ENCODE results near the gene FAM187B. TPM values are rescaled to one million over a fixed set of nuclear protein-coding genes. Genes with fewer than 3 reads are reported as not detected.

Gene FAM187B
- total and polyA plus RNA-seq, 4 experiments from 2014 or later = not detected

DNA sequence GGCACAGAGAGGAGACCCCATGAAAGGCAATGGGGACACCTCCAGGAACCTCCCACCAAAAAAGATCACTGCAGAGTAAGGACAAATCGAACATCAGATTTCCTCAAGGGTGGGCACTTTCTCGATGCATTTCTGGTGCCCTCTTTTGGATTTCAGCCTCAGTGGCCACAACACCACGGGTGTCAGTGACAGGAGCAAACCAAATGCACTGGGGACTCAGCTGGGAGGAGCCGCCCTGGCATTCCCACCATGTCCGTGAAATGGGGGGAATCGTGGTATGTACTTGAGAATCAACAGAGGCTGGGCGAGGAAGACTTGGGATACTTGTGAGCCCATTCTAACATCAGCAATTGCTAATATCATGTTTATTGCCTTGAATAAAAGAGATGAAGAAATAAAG, 16.3 kb downstream of the FAM187B start:
- H3K27ac ChIP-seq (ENCODE audit: low read depth, low read length) = peak overlapping the region; percentile 98
- H3K36me3 ChIP-seq (ENCODE audit: insufficient read depth, low read length) = no peaks in the 10 kb centered on the region
- peaks cover 0 to 4% of the 10 kb centered on the region in 2 donors for H3K9me3 ChIP-seq (ENCODE audit: control insufficient read depth in 1 of 2, low read length in 2 of 2)
- Mint-ChIP-seq H3K27me3 (no peaks in the 10 kb centered on the region), H3K9me3 (peaks cover 0 to 8% (median 4%) of the 10 kb centered on the region in 8 donors), H3K4me1 (peaks cover 52 to 88% (median 71%) of the 10 kb centered on the region in 4 donors), H3K4me3 (peak overlapping the region; percentile 65 to 92 (median 84)), H3K36me3 (peaks cover 0 to 10% of the 10 kb centered on the region in 2 donors), H3K27ac (peak overlapping the region; percentile 98 to 100 (median 100))
- intact Hi-C loops (cut with micrococcal nuclease) = loop anchor here (5.0 to 10.0 kb wide), 2 partner anchors 253 to 690 kb away; partner anchors contain the start of genes HCST and NFKBID
- ChIA-PET CTCF (ENCODE audit: partially characterized antibody) (interaction anchor here (1.5 to 3.2 kb wide), 5 partner anchors 24 to 71 kb away, joined by 4 to 25 read pairs (median 9); partner anchors contain the start of gene FXYD5), POLR2A (ENCODE audit: partially characterized antibody) (interaction anchor here (0.9 to 8.8 kb wide), 25 partner anchors 9 to 250 kb away, joined by 3 to 217 read pairs (median 10); partner anchors contain the start of genes FXYD5, FXYD7 and USF2)
- H3K4me1 ChIP-seq (ENCODE audit: insufficient read depth, low read length) = peaks cover 96% of the 10 kb centered on the region
- peak overlapping the region; percentile 15 to 39 for H3K4me3 ChIP-seq (ENCODE audit: low read length in 2 of 2)
- H3K27me3 ChIP-seq (ENCODE audit: insufficient read depth, low read length) = no peaks in the 10 kb centered on the region
- DNase-seq = no peak

- Histone ChIP-seq H3K4me1 (ENCODE audit: insufficient read depth, low read length) (peaks cover 96% of the 10 kb centered on the region), H3K27me3 (ENCODE audit: insufficient read depth, low read length) (no peaks in the 10 kb centered on the region), H3K9me3 (ENCODE audit: control insufficient read depth in 1 of 2, low read length in 2 of 2) (peaks cover 0 to 4% of the 10 kb centered on the region in 2 donors), H3K27ac (ENCODE audit: low read depth, low read length) (peak overlapping the region; percentile 98), H3K4me3 (ENCODE audit: low read length in 2 of 2) (peak overlapping the region in 1 of 2 donors; percentile 41), H3K36me3 (ENCODE audit: insufficient read depth, low read length) (no peaks in the 10 kb centered on the region)
- ChIA-PET CTCF (ENCODE audit: partially characterized antibody) (interaction anchor here (1.5 to 3.2 kb wide), 6 partner anchors 24 to 70 kb away, joined by 3 to 25 read pairs (median 8); partner anchors contain the start of gene FXYD5), POLR2A (ENCODE audit: partially characterized antibody) (interaction anchor here (0.8 to 8.8 kb wide), 26 partner anchors 8 to 251 kb away, joined by 3 to 217 read pairs (median 8); partner anchors contain the start of genes FXYD5, FXYD7 and USF2)
- Mint-ChIP-seq H3K27ac (peak overlapping the region; percentile 98 to 100 (median 100)), H3K36me3 (peaks cover 0 to 10% of the 10 kb centered on the region in 2 donors), H3K27me3 (no peaks in the 10 kb centered on the region), H3K4me1 (peaks cover 54 to 89% (median 70%) of the 10 kb centered on the region in 4 donors), H3K4me3 (peak overlapping the region; percentile 65 to 92 (median 84)), H3K9me3 (peaks cover 0 to 8% (median 2%) of the 10 kb centered on the region in 8 donors)
- intact Hi-C loops (cut with micrococcal nuclease) = loop anchor here (1.0 to 10.0 kb wide), 7 partner anchors 17 to 691 kb away; partner anchors contain the start of genes FXYD5, HCST, NFKBID and USF2
- DNase-seq = peak; percentile 91 to 96 (median 93)
These were observed 16.9 kb downstream of the FAM187B start for GRCh38 chr19:35211545-35212230.

DNA sequence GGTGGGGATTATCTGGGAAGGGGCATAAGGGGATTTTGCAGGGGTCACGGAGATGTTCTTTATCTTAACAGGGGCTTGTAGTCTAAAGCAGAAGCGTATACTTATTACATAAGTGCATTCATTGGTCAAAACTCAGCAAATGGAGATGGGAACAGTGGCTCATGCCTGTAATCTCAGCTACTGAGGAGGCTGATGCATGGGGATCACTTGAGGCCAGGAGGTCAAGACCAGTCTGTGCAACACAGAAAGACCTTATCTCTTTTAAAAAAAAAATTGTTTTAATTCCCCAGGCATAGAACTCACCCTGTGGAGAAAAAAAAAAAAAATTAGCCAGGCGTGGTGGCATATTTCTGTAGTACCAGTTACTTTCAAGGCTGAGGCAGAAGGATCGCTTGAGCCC, 18.9 kb downstream of the FAM187B start:
- peaks cover 60 to 89% (median 73%) of the 10 kb centered on the region in 4 donors for H3K4me1 Mint-ChIP-seq
- Histone ChIP-seq H3K36me3 (ENCODE audit: insufficient read depth, low read length) (no peaks in the 10 kb centered on the region), H3K9me3 (ENCODE audit: control insufficient read depth in 1 of 2, low read length in 2 of 2) (peaks cover 0 to 4% of the 10 kb centered on the region in 2 donors), H3K4me3 (ENCODE audit: low read length in 2 of 2) (no peak overlapping the region), H3K4me1 (ENCODE audit: insufficient read depth, low read length) (peaks cover 96% of the 10 kb centered on the region), H3K27me3 (ENCODE audit: insufficient read depth, low read length) (no peaks in the 10 kb centered on the region), H3K27ac (ENCODE audit: low read depth, low read length) (peak overlapping the region; percentile 36)
- peak overlapping the region; percentile 92 to 100 (median 99) for H3K27ac Mint-ChIP-seq
- H3K27me3 Mint-ChIP-seq = no peaks in the 10 kb centered on the region
- CTCF ChIA-PET (ENCODE audit: partially characterized antibody) = no interaction called here
- peak overlapping the region in 3 of 8 donors; percentile 11 to 61 (median 45) for H3K4me3 Mint-ChIP-seq
- H3K36me3 Mint-ChIP-seq = peaks cover 0 to 10% of the 10 kb centered on the region in 2 donors
- intact Hi-C loops (cut with micrococcal nuclease) = loop anchor here (2.0 to 10.0 kb wide), 6 partner anchors 15 to 693 kb away; partner anchors contain the start of genes HCST, NFKBID and USF2
- POLR2A ChIA-PET (ENCODE audit: partially characterized antibody) = interaction anchor here (7.3 to 8.8 kb wide), 2 partner anchors 30 to 39 kb away, joined by 105 to 217 read pairs; no protein-coding TSS in a partner anchor
- DNase-seq = no peak
- peaks cover 0 to 8% (median 2%) of the 10 kb centered on the region in 8 donors for H3K9me3 Mint-ChIP-seq

- ChIA-PET CTCF (ENCODE audit: partially characterized antibody) (interaction anchor here (2.9 kb wide), 1 partner anchor 54 kb away, joined by 10 read pairs; the partner anchor contains the start of gene FXYD5), POLR2A (ENCODE audit: partially characterized antibody) (interaction anchor here (1.2 to 2.9 kb wide), 6 partner anchors 9 to 65 kb away, joined by 3 to 27 read pairs (median 12); partner anchors contain the start of genes FXYD7 and USF2)
- Mint-ChIP-seq H3K9me3 (peaks cover 0 to 8% (median 2%) of the 10 kb centered on the region in 8 donors), H3K27ac (peak overlapping the region; percentile 93 to 100 (median 99)), H3K27me3 (no peaks in the 10 kb centered on the region), H3K4me1 (peaks cover 58 to 89% (median 72%) of the 10 kb centered on the region in 4 donors), H3K4me3 (peak overlapping the region in 5 of 8 donors; percentile 17 to 85 (median 58)), H3K36me3 (peaks cover 0 to 7% of the 10 kb centered on the region in 2 donors)
- H3K9me3 ChIP-seq (ENCODE audit: control insufficient read depth in 1 of 2, low read length in 2 of 2) = peaks cover 0 to 4% of the 10 kb centered on the region in 2 donors
- no peaks in the 10 kb centered on the region for H3K27me3 ChIP-seq (ENCODE audit: insufficient read depth, low read length)
- H3K27ac ChIP-seq (ENCODE audit: low read depth, low read length) = peak overlapping the region; percentile 75
- H3K4me3 ChIP-seq (ENCODE audit: low read length in 2 of 2) = no peak overlapping the region
- no peak for DNase-seq
- no peaks in the 10 kb centered on the region for H3K36me3 ChIP-seq (ENCODE audit: insufficient read depth, low read length)
- intact Hi-C loops (cut with micrococcal nuclease) = loop anchor here (5.0 kb wide), 1 partner anchor 36 kb away; no protein-coding TSS in a partner anchor
- peaks cover 96% of the 10 kb centered on the region for H3K4me1 ChIP-seq (ENCODE audit: insufficient read depth, low read length)
These were observed 20.4 kb downstream of the FAM187B start for GRCh38 chr19:35208121-35208520.

DNA sequence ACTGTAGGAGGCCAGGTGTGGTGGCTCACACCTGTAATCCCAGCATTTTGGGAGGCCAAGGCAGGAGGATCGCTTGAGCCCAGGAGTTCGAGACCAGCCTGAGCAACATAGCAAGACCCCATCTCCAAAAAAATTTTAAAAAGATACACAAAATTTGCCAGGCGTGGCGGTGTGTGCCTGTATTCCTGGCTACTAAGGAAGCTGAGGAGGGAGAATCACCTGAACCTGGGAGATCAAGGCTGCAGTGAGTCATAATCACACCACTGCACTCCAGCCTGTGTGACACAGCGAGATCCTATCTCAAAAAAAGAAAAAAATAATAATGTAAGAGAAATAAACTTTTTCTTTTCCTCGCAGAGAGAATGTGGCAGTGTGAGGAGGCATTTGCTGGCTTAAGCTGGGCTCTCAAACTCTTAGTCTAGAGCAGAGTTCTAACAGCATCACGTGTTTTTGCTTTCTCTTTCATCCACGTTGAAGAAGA, 21.1 kb downstream of the FAM187B start:
- H3K27ac ChIP-seq (ENCODE audit: low read depth, low read length) = peak overlapping the region; percentile 75
- DNase-seq = peak; percentile 45 to 85 (median 58)
- H3K9me3 Mint-ChIP-seq = peaks cover 0 to 8% (median 2%) of the 10 kb centered on the region in 8 donors
- H3K4me3 Mint-ChIP-seq = peak overlapping the region in 6 of 8 donors; percentile 44 to 85 (median 70)
- POLR2A ChIA-PET (ENCODE audit: partially characterized antibody) = interaction anchor here (1.1 to 2.9 kb wide), 13 partner anchors 9 to 65 kb away, joined by 3 to 27 read pairs (median 11); partner anchors contain the start of genes FXYD5, FXYD7 and USF2
- H3K36me3 Mint-ChIP-seq = peaks cover 0 to 7% of the 10 kb centered on the region in 2 donors
- H3K36me3 ChIP-seq (ENCODE audit: insufficient read depth, low read length) = no peaks in the 10 kb centered on the region
- intact Hi-C loops (cut with micrococcal nuclease) = loop anchor here (5.0 kb wide), 1 partner anchor 35 kb away; no protein-coding TSS in a partner anchor
- peaks cover 62 to 91% (median 74%) of the 10 kb centered on the region in 4 donors for H3K4me1 Mint-ChIP-seq
- H3K27me3 ChIP-seq (ENCODE audit: insufficient read depth, low read length) = no peaks in the 10 kb centered on the region
- H3K9me3 ChIP-seq (ENCODE audit: control insufficient read depth in 1 of 2, low read length in 2 of 2) = peaks cover 0 to 4% of the 10 kb centered on the region in 2 donors
- H3K4me3 ChIP-seq (ENCODE audit: low read length in 2 of 2) = no peak overlapping the region
- peak overlapping the region; percentile 93 to 100 (median 99) for H3K27ac Mint-ChIP-seq
- H3K4me1 ChIP-seq (ENCODE audit: insufficient read depth, low read length) = peaks cover 96% of the 10 kb centered on the region
- CTCF ChIA-PET (ENCODE audit: partially characterized antibody) = interaction anchor here (1.7 to 2.9 kb wide), 2 partner anchors 41 to 54 kb away, joined by 4 to 10 read pairs; partner anchors contain the start of gene FXYD5
- no peaks in the 10 kb centered on the region for H3K27me3 Mint-ChIP-seq

- peak overlapping the region; percentile 33 to 85 (median 69) for H3K4me3 Mint-ChIP-seq
- H3K27me3 Mint-ChIP-seq = no peaks in the 10 kb centered on the region
- ChIA-PET CTCF (ENCODE audit: partially characterized antibody) (interaction anchor here (1.3 to 2.9 kb wide), 5 partner anchors 9 to 53 kb away, joined by 3 to 10 read pairs (median 6); partner anchors contain the start of gene FXYD5), POLR2A (ENCODE audit: partially characterized antibody) (interaction anchor here (0.6 to 2.9 kb wide), 22 partner anchors 10 to 210 kb away, joined by 3 to 27 read pairs (median 7); partner anchors contain the start of genes FXYD5, FXYD7 and USF2)
- intact Hi-C loops (cut with micrococcal nuclease) = loop anchor here (1.0 to 5.0 kb wide), 2 partner anchors 7 to 35 kb away; no protein-coding TSS in a partner anchor
- H3K36me3 Mint-ChIP-seq = peaks cover 0 to 4% of the 10 kb centered on the region in 2 donors
- H3K27ac ChIP-seq (ENCODE audit: low read depth, low read length) = peak overlapping the region; percentile 75
- peaks cover 0 to 4% of the 10 kb centered on the region in 2 donors for H3K9me3 ChIP-seq (ENCODE audit: control insufficient read depth in 1 of 2, low read length in 2 of 2)
- peak overlapping the region in 1 of 2 donors; percentile 21 for H3K4me3 ChIP-seq (ENCODE audit: low read length in 2 of 2)
- peaks cover 0 to 8% (median 2%) of the 10 kb centered on the region in 8 donors for H3K9me3 Mint-ChIP-seq
- peak overlapping the region; percentile 93 to 100 (median 99) for H3K27ac Mint-ChIP-seq
- H3K27me3 ChIP-seq (ENCODE audit: insufficient read depth, low read length) = no peaks in the 10 kb centered on the region
- no peak for DNase-seq
- peaks cover 57 to 88% (median 68%) of the 10 kb centered on the region in 4 donors for H3K4me1 Mint-ChIP-seq
- H3K4me1 ChIP-seq (ENCODE audit: insufficient read depth, low read length) = peaks cover 90% of the 10 kb centered on the region
- no peaks in the 10 kb centered on the region for H3K36me3 ChIP-seq (ENCODE audit: insufficient read depth, low read length)
These were observed 21.7 kb downstream of the FAM187B start for GRCh38 chr19:35206855-35207254.
